ENCODE results near the gene HNF1A. TPM values are rescaled to one million over a fixed set of nuclear protein-coding genes. Genes with fewer than 3 reads are reported as not detected.

The HNF1A gene
- total and polyA plus RNA-seq, 2 of the 4 experiments (the other 2 are of a cell fraction): under 0.01 TPM; not detected in 1

- no peak overlapping the region for H2BK20ac ChIP-seq (ENCODE audit: low read depth, low read length)
- no peak overlapping the region for H4K8ac ChIP-seq (ENCODE audit: low read depth in 2 of 2, low read length in 2 of 2)
- H2BK5ac ChIP-seq (ENCODE audit: low read depth, low read length, poor library complexity, severe bottlenecking): no peak overlapping the region
- no peak overlapping the region for H3K56ac ChIP-seq (ENCODE audit: extremely low read depth, insufficient read depth, low read length)
- in situ Hi-C loops (cut with MboI; ENCODE audit: low sequenced_read_pairs): no loop called here
- peaks cover 3% of the 10 kb centered on the region; the same call in 1 of the 2 replicates for H3K27me3 ChIP-seq (ENCODE audit: control insufficient read depth, insufficient read depth, low read length)
- no peak overlapping the region for H4K91ac ChIP-seq (ENCODE audit: insufficient read depth, low read depth, low read length)
- H3K23ac ChIP-seq (ENCODE audit: low read depth, low read length): no peak overlapping the region
- H2AFZ ChIP-seq (replicated peaks; ENCODE audit: low read length, poor library complexity): no peak overlapping the region
- H3K4ac ChIP-seq (ENCODE audit: low read depth, low read length): no peak overlapping the region
- no peak overlapping the region for H3K9ac ChIP-seq (ENCODE audit: low read depth, low read length)
- H4K20me1 ChIP-seq (ENCODE audit: insufficient read depth, low read length): no peaks in the 10 kb centered on the region
- H3K14ac ChIP-seq (replicated peaks; ENCODE audit: low read depth, low read length): no peak overlapping the region
- no peaks in the 10 kb centered on the region; the same call in 1 of the 2 replicates for H3K9me1 ChIP-seq (ENCODE audit: insufficient read depth, low read length)
- no CpG with 5 or more reads among the region's 3 CpGs for WGBS, 2 experiments (ENCODE audit: extremely low coverage in 2 of 2, insufficient read length in 1 of 2)
- H3K79me1 ChIP-seq (ENCODE audit: low read depth in 1 of 2, low read length in 2 of 2): no peaks in the 10 kb centered on the region
- no peaks in the 10 kb centered on the region for H3K4me1 ChIP-seq (ENCODE audit: control insufficient read depth, insufficient read depth, low read length)
- H3K9me3 ChIP-seq (ENCODE audit: control insufficient read depth, insufficient read depth, low read length): no peaks in the 10 kb centered on the region
- TF ChIP-seq BHLHE40 (IDR thresholded peaks at IDR 0.05; ENCODE audit: low read depth, low read length) (no peak), SMC3 (IDR thresholded peaks at IDR 0.05; ENCODE audit: low read depth, low read length) (no peak), MAFK (IDR thresholded peaks at IDR 0.05; ENCODE audit: low read depth, low read length) (no peak), CHD1 (IDR thresholded peaks at IDR 0.05; ENCODE audit: low read depth, low read length) (no peak), NFE2L2 (IDR thresholded peaks at IDR 0.05; ENCODE audit: low read depth, low read length) (no peak), ELK1 (IDR thresholded peaks at IDR 0.05; ENCODE audit: borderline replicate concordance, low read depth, low read length) (no peak), CTCF (conservative IDR thresholded peaks at IDR 0.05; ENCODE audit: low read depth, low read length) (no peak), RCOR1 (IDR thresholded peaks at IDR 0.05; ENCODE audit: insufficient replicate concordance, low read length) (no peak)
- no peak overlapping the region for H3K4me3 ChIP-seq (ENCODE audit: insufficient read depth, low read depth, low read length)
- no TSS peak for BruUV-seq (replicated peaks)
- no peaks in the 10 kb centered on the region for H3K36me3 ChIP-seq (ENCODE audit: control insufficient read depth, insufficient read depth, low read length)
- ATAC-seq (ENCODE audit: low read depth): no peak
- no peak overlapping the region for H3K18ac ChIP-seq (ENCODE audit: low read depth, low read length)
- H2BK120ac ChIP-seq (ENCODE audit: low read depth, low read length): no peak overlapping the region
- CTCF ChIA-PET: interaction anchor here (0.5 kb wide), 1 partner anchor 31 kb away, joined by 3 read pairs; no protein-coding TSS in a partner anchor
- dilution Hi-C loops (cut with HindIII; ENCODE audit: low sequenced_read_pairs, unreplicated experiment): no loop called here
- no peak overlapping the region for H3K27ac ChIP-seq (ENCODE audit: insufficient read depth, low read length)
- no peak overlapping the region for H2AK5ac ChIP-seq (ENCODE audit: low read depth, low read length)
- no peak overlapping the region for H3K4me2 ChIP-seq (ENCODE audit: low read depth, low read length)
- no peak overlapping the region for H2BK15ac ChIP-seq (ENCODE audit: low read depth, low read length)
- H4K5ac ChIP-seq (ENCODE audit: low read depth, low read length): no peak overlapping the region
- POLR2A ChIA-PET (ENCODE audit: unreplicated experiment): no interaction called here
- intact Hi-C loops (cut with micrococcal nuclease): no loop called here
- H2AK9ac ChIP-seq (replicated peaks; ENCODE audit: low read depth, low read length, poor library complexity): no peak overlapping the region
- no peak for DNase-seq
Observed at GRCh38 chr12:120938496-120938895, 39.8 kb upstream of the HNF1A start.

Measured in IMR-90 (cell line).